Measurements from ENCODE around the gene LPIN3.

Gene LPIN3

GRCh38 chr20:41360831-41361756, 20.5 kb downstream of the LPIN3 start:
- no peaks in the 10 kb centered on the region for H3F3A ChIP-seq (ENCODE audit: low read depth)
- no peak for TF ChIP-seq EZH2phosphoT487 (IDR thresholded peaks at IDR 0.05; ENCODE audit: borderline replicate concordance)
- TF ChIP-seq CTCF (conservative IDR thresholded peaks at IDR 0.05; ENCODE audit: low read length) = no peak
- H3K4me3 ChIP-seq (ENCODE audit: low read length, poor library complexity, severe bottlenecking) = no peak overlapping the region
- H3K79me2 ChIP-seq (ENCODE audit: insufficient read depth, low read length) = no peaks in the 10 kb centered on the region
- H2AFZ ChIP-seq (ENCODE audit: low read length) = no peak overlapping the region
- no peaks in the 10 kb centered on the region for H3K9me2 ChIP-seq (replicated peaks; ENCODE audit: low read depth, low read length)
- H3K9me3 ChIP-seq (ENCODE audit: insufficient read depth, low read depth, low read length) = no peaks in the 10 kb centered on the region
- no peaks in the 10 kb centered on the region for H4K20me1 ChIP-seq (ENCODE audit: insufficient read depth, low read length, poor library complexity, severe bottlenecking)
- H3K4me2 ChIP-seq (ENCODE audit: low read depth, low read length, poor library complexity, severe bottlenecking) = no peak overlapping the region
- H3K36me3 ChIP-seq (ENCODE audit: insufficient read depth, low read length) = no peaks in the 10 kb centered on the region
- no peaks in the 10 kb centered on the region for H3K4me1 ChIP-seq (ENCODE audit: insufficient read depth, low read length, poor library complexity, severe bottlenecking)
- no peaks in the 10 kb centered on the region for H3K27me3 ChIP-seq (ENCODE audit: insufficient read depth, low read length, poor library complexity, severe bottlenecking)
- H3K9ac ChIP-seq (ENCODE audit: low read depth, low read length, poor library complexity, severe bottlenecking) = no peak overlapping the region

- Histone ChIP-seq H3F3A (ENCODE audit: low read depth) (no peaks in the 10 kb centered on the region), H3K4me2 (ENCODE audit: low read depth, low read length, poor library complexity, severe bottlenecking) (no peak overlapping the region), H3K9ac (ENCODE audit: low read depth, low read length, poor library complexity, severe bottlenecking) (no peak overlapping the region), H4K20me1 (ENCODE audit: insufficient read depth, low read length, poor library complexity, severe bottlenecking) (no peaks in the 10 kb centered on the region), H3K36me3 (ENCODE audit: insufficient read depth, low read length) (no peaks in the 10 kb centered on the region), H2AFZ (ENCODE audit: low read length) (no peak overlapping the region), H3K9me2 (replicated peaks; ENCODE audit: low read depth, low read length) (no peaks in the 10 kb centered on the region), H3K79me2 (ENCODE audit: insufficient read depth, low read length) (no peaks in the 10 kb centered on the region), H3K27me3 (ENCODE audit: insufficient read depth, low read length, poor library complexity, severe bottlenecking) (no peaks in the 10 kb centered on the region), H3K4me1 (ENCODE audit: insufficient read depth, low read length, poor library complexity, severe bottlenecking) (no peaks in the 10 kb centered on the region), H3K4me3 (ENCODE audit: low read length, poor library complexity, severe bottlenecking) (no peak overlapping the region), H3K9me3 (ENCODE audit: insufficient read depth, low read depth, low read length) (no peaks in the 10 kb centered on the region)
- TF ChIP-seq CTCF (conservative IDR thresholded peaks at IDR 0.05; ENCODE audit: low read length) (no peak), EZH2phosphoT487 (IDR thresholded peaks at IDR 0.05; ENCODE audit: borderline replicate concordance) (no peak)
Observed at GRCh38 chr20:41361757-41362747, 21.4 kb downstream of the LPIN3 start.

GRCh38 chr20:41362748-41363140, 22.1 kb downstream of the LPIN3 start:
- TF ChIP-seq CTCF (conservative IDR thresholded peaks at IDR 0.05; ENCODE audit: low read length) = no peak
- TF ChIP-seq EZH2phosphoT487 (IDR thresholded peaks at IDR 0.05; ENCODE audit: borderline replicate concordance) = no peak
- no peak overlapping the region for H3K4me3 ChIP-seq (ENCODE audit: low read length, poor library complexity, severe bottlenecking)
- H2AFZ ChIP-seq (ENCODE audit: low read length) = no peak overlapping the region
- H3K9me3 ChIP-seq (ENCODE audit: insufficient read depth, low read depth, low read length) = no peaks in the 10 kb centered on the region
- no peaks in the 10 kb centered on the region for H4K20me1 ChIP-seq (ENCODE audit: insufficient read depth, low read length, poor library complexity, severe bottlenecking)
- no peaks in the 10 kb centered on the region for H3K36me3 ChIP-seq (ENCODE audit: insufficient read depth, low read length)
- no peak overlapping the region for H3K4me2 ChIP-seq (ENCODE audit: low read depth, low read length, poor library complexity, severe bottlenecking)
- H3K79me2 ChIP-seq (ENCODE audit: insufficient read depth, low read length) = no peaks in the 10 kb centered on the region
- no peaks in the 10 kb centered on the region for H3F3A ChIP-seq (ENCODE audit: low read depth)
- no peaks in the 10 kb centered on the region for H3K27me3 ChIP-seq (ENCODE audit: insufficient read depth, low read length, poor library complexity, severe bottlenecking)
- H3K9me2 ChIP-seq (replicated peaks; ENCODE audit: low read depth, low read length) = no peaks in the 10 kb centered on the region
- no peak overlapping the region for H3K9ac ChIP-seq (ENCODE audit: low read depth, low read length, poor library complexity, severe bottlenecking)
- H3K4me1 ChIP-seq (ENCODE audit: insufficient read depth, low read length, poor library complexity, severe bottlenecking) = no peaks in the 10 kb centered on the region
